Panc1 (cell line): Measurements from ENCODE around the gene CIAO3. TPM values are rescaled to one million over a fixed set of nuclear protein-coding genes. Genes with fewer than 3 reads are reported as not detected.
A peak's percentile ranks its signal among the peaks of the same experiment; 100 is the strongest.

ENCODE experiments used
- ATAC-seq: fragments of 200-7000 bp; cut with Tn5 transposase; 2 replicates; pipeline ENCODE4 v1.9.1; 2020; ENCODE audit warnings: mild to moderate bottlenecking, moderate library complexity
- BruUV-seq: library from RNA; stranded (reverse); fragments of 400-500 nt; replicated peaks from 2 replicates; lab custom pipeline; 2021; lab: Mats Ljungman, UMichigan
- CTCF ChIA-PET: fragments of 300-600 bp; sonication (Branson Sonifier 250); formaldehyde crosslinking; loops from one replicate; lab custom pipeline; 2022; ENCODE audit warnings: antibody characterized with exemption; lab: Charles Lee
- POLR2A ChIA-PET: fragments of 300-600 bp; sonication (Branson Sonifier 250); formaldehyde crosslinking; loops from one replicate; lab custom pipeline; 2022; ENCODE audit warnings: antibody characterized with exemption; lab: Charles Lee
- DNase-seq: peaks from one replicate; pipeline ENCODE4 v3.0.0-alpha.2; 2010; ENCODE audit warnings: low read depth, low spot score
- H3K27ac ChIP-seq: 2 replicates; pipeline ENCODE4 v1.5.1; 2011; ENCODE audit warnings: mild to moderate bottlenecking, low read length, inconsistent platforms
- H3K27me3 ChIP-seq: fragments of 200-500 bp; sonication (Bioruptor generic); 2 replicates; pipeline ENCODE4 v1.6.0; 2014; ENCODE audit warnings: low read length, inconsistent platforms; ENCODE audit not compliant: control insufficient read depth, insufficient read depth
- H3K36me3 ChIP-seq: fragments of 200-500 bp; sonication (Bioruptor generic); 2 replicates; pipeline ENCODE4 v1.5.1; 2014; ENCODE audit warnings: inconsistent platforms, mild to moderate bottlenecking, low read length, moderate library complexity; ENCODE audit not compliant: control insufficient read depth, insufficient read depth
- H3K4me1 ChIP-seq: 2 replicates; pipeline ENCODE4 v1.5.1; 2011; ENCODE audit warnings: inconsistent platforms, mild to moderate bottlenecking, low read length, moderate library complexity; ENCODE audit not compliant: control insufficient read depth, insufficient read depth
- H3K4me3 ChIP-seq, 2 experiments: 2 replicates each; pipeline ENCODE4 v1.5.1; 2011 to 2012; ENCODE audit warnings: low read depth in 2 of 2, low read length in 2 of 2, mild to moderate bottlenecking in 2 of 2, inconsistent platforms in 1 of 2, moderate library complexity in 1 of 2
- H3K9me3 ChIP-seq: fragments of 200-500 bp; sonication (Bioruptor generic); 2 replicates; pipeline ENCODE4 v1.5.1; 2014; ENCODE audit warnings: low read depth, mild to moderate bottlenecking, inconsistent platforms, low read length, moderate library complexity; ENCODE audit not compliant: control insufficient read depth, insufficient read depth
- CTCF ChIP-seq: fragments of 450-650 bp; IDR thresholded peaks from 2 replicates; pipeline ENCODE4 v1.5.1; 2017; ENCODE audit warnings: mild to moderate bottlenecking
- POLR2AphosphoS5 ChIP-seq: IDR thresholded peaks from 2 replicates; pipeline ENCODE4 v1.6.1; 2012; ENCODE audit warnings: mild to moderate bottlenecking, low read depth, low read length, moderate library complexity
- SIN3A ChIP-seq: IDR thresholded peaks from 2 replicates; pipeline ENCODE4 v1.6.1; 2012; ENCODE audit warnings: low read depth, mild to moderate bottlenecking, low read length, moderate library complexity, borderline replicate concordance; ENCODE audit not compliant: insufficient read depth
- TCF7L2 ChIP-seq: IDR thresholded peaks from 2 replicates; pipeline ENCODE4 v1.6.1; 2011; ENCODE audit warnings: mild to moderate bottlenecking, low read depth, low read length, inconsistent platforms
- in situ Hi-C: cut with HindIII; loops from 2 replicates; pipeline ENCODE4 v1.10.0; 2016; ENCODE audit warnings: low sequenced_read_pairs, low pct_unique_long_range_greater_than_20kb
- intact Hi-C: fragments of 100-400 bp; cut with micrococcal nuclease; formaldehyde crosslinking; loops from one replicate; pipeline ENCODE4 v1.10.0; 2022; ENCODE audit not compliant: unreplicated experiment
- microRNA-seq: library from miRNA; unstranded; fragments of <30 nt; microRNA quantifications from one replicate; pipeline ENCODE4 v1.1.0, GENCODE V29; 2020; ENCODE audit not compliant: unreplicated experiment
- total RNA-seq: library from RNA; stranded (reverse); gene quantifications from one replicate; pipeline ENCODE4 v1.2.1, GENCODE V29; 2021; ENCODE audit not compliant: unreplicated experiment

Gene CIAO3
- total RNA-seq, 1 experiment from 2014 or later = 34.0 TPM

GRCh38 chr16:680625-680945, 60.2 kb downstream of the CIAO3 start:
- intact Hi-C loops (loop anchor here (10.0 kb wide), 1 partner anchor 1094 kb away; the partner anchor contains the start of genes EME2, MRPS34 and NME3), in situ Hi-C loops (no loop called here)
- POLR2A ChIA-PET = no interaction called here
- peaks cover 5% of the 10 kb centered on the region; the same call in 1 of the 2 replicates for H3K36me3 ChIP-seq
- TF ChIP-seq POLR2AphosphoS5 (no peak), SIN3A (peak; percentile 31; the same call in 1 of the 2 replicates)
- CTCF ChIA-PET = interaction anchor here (1.1 kb wide), 1 partner anchor 13 kb away, joined by 3 read pairs; the partner anchor contains the start of gene RHOT2
- no peak for ATAC-seq
- peak overlapping the region; percentile 66 to 71 for H3K4me3 ChIP-seq
- H3K27me3 ChIP-seq = no peaks in the 10 kb centered on the region
- H3K9me3 ChIP-seq = no peaks in the 10 kb centered on the region
- no peak for DNase-seq
- peak overlapping the region; percentile 87 for H3K27ac ChIP-seq
- BruUV-seq = no TSS peak
- H3K4me1 ChIP-seq = peaks cover 18% of the 10 kb centered on the region

- ATAC-seq = peak; percentile 43
- no peak for DNase-seq
- in situ Hi-C loops = no loop called here
These were observed 60.8 kb downstream of the CIAO3 start, which contains the start of gene STUB1 for GRCh38 chr16:679814-680624. STUB1 (plus strand) TSS chr16:680410; CDS start chr16:680526, 116 bp downstream.

More at GRCh38 chr16:679814-680624, 60.8 kb downstream of the CIAO3 start, which contains the start of gene STUB1:
- ChIA-PET CTCF (no interaction called here), POLR2A (no interaction called here)
- no TSS peak for BruUV-seq
- H3K4me1 ChIP-seq = peaks cover 21% of the 10 kb centered on the region
- no peaks in the 10 kb centered on the region for H3K9me3 ChIP-seq
- peaks cover 5% of the 10 kb centered on the region; the same call in 1 of the 2 replicates for H3K36me3 ChIP-seq
- H3K27ac ChIP-seq = peak within 1 kb of the TSS; percentile 87
- intact Hi-C loops = loop anchor here (10.0 kb wide), 1 partner anchor 1095 kb away; the partner anchor contains the start of genes EME2, MRPS34 and NME3
- TF ChIP-seq CTCF (no peak), SIN3A (0 out of 2 replicates have a peak, but pooled peaks have one; percentile 6), TCF7L2 (no peak), POLR2AphosphoS5 (peak; percentile 53)
- H3K27me3 ChIP-seq = no peaks in the 10 kb centered on the region
- peak within 1 kb of the TSS; percentile 66 to 71 for H3K4me3 ChIP-seq

Small RNA genes within 50 kb of the gene (microRNA-seq; reads per million reads assigned to microRNA genes)
- not detected for gene MIR662

Other genes with a start within 250 kb of the CIAO3 start
- 78.5 TPM for gene CAPN15, start 213.3 kb downstream of the CIAO3 start, total RNA-seq
- 2.2 TPM for gene PRR35, start 180.6 kb downstream of the CIAO3 start, total RNA-seq
- 4.0 TPM for gene NHLRC4, start 174.0 kb downstream of the CIAO3 start, total RNA-seq
- gene PIGQ, start 171.0 kb downstream of the CIAO3 start, total RNA-seq = 83.5 TPM
- gene RAB40C, start 150.9 kb downstream of the CIAO3 start, total RNA-seq = 30.7 TPM
- 2.0 TPM for gene WFIKKN1, start 110.0 kb downstream of the CIAO3 start, total RNA-seq
- gene METTL26, start 104.7 kb downstream of the CIAO3 start, total RNA-seq = 91.8 TPM
- 91.6 TPM for gene MCRIP2, start 99.2 kb downstream of the CIAO3 start, total RNA-seq
- gene WDR90, start 91.6 kb downstream of the CIAO3 start, total RNA-seq = 58.9 TPM
- gene RHOT2, start 72.9 kb downstream of the CIAO3 start, total RNA-seq = 195 TPM
- gene RHBDL1, start 65.3 kb downstream of the CIAO3 start, total RNA-seq = 6.6 TPM
- 217 TPM for gene STUB1, start 60.6 kb downstream of the CIAO3 start, total RNA-seq
- 73.9 TPM for gene JMJD8, start 56.7 kb downstream of the CIAO3 start, total RNA-seq
- 17.9 TPM for gene WDR24, start 50.6 kb downstream of the CIAO3 start, total RNA-seq
- 28.0 TPM for gene FBXL16, start 35.2 kb downstream of the CIAO3 start, total RNA-seq
- gene METRN, start 25.9 kb downstream of the CIAO3 start, total RNA-seq = 407 TPM
- 93.6 TPM for gene ANTKMT, start 19.9 kb downstream of the CIAO3 start, total RNA-seq
- gene CCDC78, start 14.6 kb downstream of the CIAO3 start, total RNA-seq = 18.2 TPM
- gene HAGHL, start 13.9 kb downstream of the CIAO3 start, total RNA-seq = 41.1 TPM
- 1.1 TPM for gene MSLN, start 19.7 kb upstream of the CIAO3 start, total RNA-seq
- 61.1 TPM for gene RPUSD1, start 47.4 kb upstream of the CIAO3 start, total RNA-seq
- gene CHTF18, start 47.6 kb upstream of the CIAO3 start, total RNA-seq = 118 TPM
- 0.23 TPM for gene GNG13, start 59.7 kb upstream of the CIAO3 start, total RNA-seq
- gene LMF1, start 230.0 kb upstream of the CIAO3 start, total RNA-seq = 24.3 TPM
- 1.8 TPM for gene SOX8, start 240.8 kb upstream of the CIAO3 start, total RNA-seq